ENCODE results near the gene FOXD1. TPM values are rescaled to one million over a fixed set of nuclear protein-coding genes. Genes with fewer than 3 reads are reported as not detected.
"Not testable (repeated sequence)": the region's sequence is repeated elsewhere in the genome, so short reads cannot be mapped to it uniquely, and the experiment has no call there.

FOXD1 gene
- total RNA-seq, 5 donors from 2014 or later (not counting 1 experiment from before 2014, with no cell fraction given), result 0.20 to 0.68 (median 0.39) TPM; not detected in 2

DNA sequence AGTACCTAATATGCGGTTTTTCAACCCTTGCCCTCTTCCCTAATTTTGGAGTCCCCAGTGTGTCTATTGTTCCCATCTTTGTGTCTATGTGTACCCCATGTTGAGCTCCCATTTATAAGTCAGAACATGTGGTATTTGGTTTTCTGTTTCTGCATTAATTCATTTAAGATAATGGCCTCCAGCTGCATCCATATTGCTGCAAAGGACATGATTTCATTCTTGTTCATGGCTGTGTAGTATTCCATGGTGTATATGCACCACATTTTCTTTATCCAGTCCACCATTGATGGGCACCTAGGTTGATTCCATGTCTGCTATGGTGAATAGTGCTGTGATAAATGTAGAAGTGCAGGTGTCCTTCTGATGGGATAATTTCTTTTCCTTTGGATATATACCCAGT is 7.9 kb upstream of the FOXD1 start:
- H3K9me3 Mint-ChIP-seq; ATAC-seq (replicated peaks in 1 of 4); CTCF ChIA-PET; POLR2A ChIA-PET; H3K36me3 ChIP-seq (ENCODE audit: control insufficient read depth in 2 of 2, extremely low read depth in 1 of 2, insufficient read depth in 1 of 2, low read length in 1 of 2); H3K27ac ChIP-seq (ENCODE audit: low read length); H3K9me3 ChIP-seq; H3K36me3 Mint-ChIP-seq; H3K27ac Mint-ChIP-seq; H3K4me3 Mint-ChIP-seq; H3K4me1 ChIP-seq (ENCODE audit: control insufficient read depth in 1 of 2, extremely low read depth in 1 of 2, insufficient read depth in 2 of 2, low read length in 2 of 2); DNase-seq; H3K4me3 ChIP-seq (ENCODE audit: control insufficient read depth in 1 of 2, extremely low read depth in 1 of 2, low read length in 1 of 2); H3K4me1 Mint-ChIP-seq: not testable (repeated sequence)
- peaks cover 66 to 79% of the 10 kb centered on the region in 2 donors for H3K27me3 Mint-ChIP-seq
- peaks cover 10 to 26% of the 10 kb centered on the region in 2 experiments for H3K27me3 ChIP-seq (replicated peaks in 1 of 2; ENCODE audit: control insufficient read depth in 2 of 2, extremely low read depth in 1 of 2, insufficient read depth in 2 of 2, low read length in 1 of 2)
- WGBS (ENCODE audit: insufficient coverage), result no CpG with 5 or more reads among the region's 1 CpG

DNA sequence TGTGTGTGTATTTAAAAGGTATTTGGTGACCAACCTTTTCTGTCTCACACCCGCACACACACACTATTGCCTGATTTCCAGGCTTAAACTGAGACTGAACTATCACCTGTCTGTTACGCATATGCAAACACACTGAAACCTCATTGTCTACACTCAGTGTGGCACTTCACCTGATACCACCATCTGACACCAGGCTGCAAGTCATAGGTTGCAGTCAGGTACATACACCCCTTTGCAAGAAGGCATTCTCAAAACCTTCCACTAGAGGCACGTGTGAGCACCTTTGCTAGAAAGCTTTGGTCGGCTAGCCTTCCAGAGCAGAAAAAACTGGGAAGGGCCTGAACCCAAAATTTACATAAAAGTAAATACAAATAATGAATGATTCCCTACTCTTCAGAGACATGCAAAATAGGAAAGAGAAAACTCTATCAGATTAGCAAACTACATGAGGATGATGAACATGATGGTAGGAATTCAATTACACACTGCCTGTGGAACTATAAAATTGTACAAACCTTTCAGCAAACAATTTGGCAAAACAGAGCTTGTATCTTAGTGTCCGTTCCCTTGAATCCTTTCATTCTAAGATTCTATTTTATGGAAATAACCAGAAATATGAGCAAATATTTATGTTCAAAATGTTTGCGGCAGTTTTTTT is 5.9 kb upstream of the FOXD1 start:
- no peak overlapping the region for H3K27ac ChIP-seq (ENCODE audit: low read length)
- Mint-ChIP-seq H3K27ac (no peak overlapping the region), H3K9me3 (peaks cover 0 to 6% (median 0%) of the 10 kb centered on the region in 3 donors), H3K36me3 (peaks cover 5% of the 10 kb centered on the region), H3K4me1 (peaks cover 5 to 9% (median 8%) of the 10 kb centered on the region in 3 donors), H3K4me3 (no peak overlapping the region), H3K27me3 (peaks cover 65 to 83% of the 10 kb centered on the region in 2 donors)
- CTCF ChIA-PET, result interaction anchor here (0.5 to 1.9 kb wide), 8 partner anchors 11 to 296 kb away, joined by 3 to 9 read pairs (median 4); no protein-coding TSS in a partner anchor
- H3K4me3 ChIP-seq (ENCODE audit: control insufficient read depth in 1 of 2, extremely low read depth in 1 of 2, low read length in 1 of 2), result no peak overlapping the region
- WGBS (ENCODE audit: insufficient coverage), result 58% methylated on average over 2 of the region's 6 CpGs
- H3K27me3 ChIP-seq (replicated peaks in 1 of 2; ENCODE audit: control insufficient read depth in 2 of 2, extremely low read depth in 1 of 2, insufficient read depth in 2 of 2, low read length in 1 of 2), result peaks cover 17 to 37% of the 10 kb centered on the region in 2 experiments
- peaks cover 0 to 14% of the 10 kb centered on the region in 2 experiments for H3K4me1 ChIP-seq (ENCODE audit: control insufficient read depth in 1 of 2, extremely low read depth in 1 of 2, insufficient read depth in 2 of 2, low read length in 2 of 2)
- DNase-seq (peak in 15 of 35 experiments; percentile 10 to 70 (median 31)), ATAC-seq (replicated peaks in 1 of 4) (peak; percentile 72 to 87 (median 76))
- H3K9me3 ChIP-seq, result no peaks in the 10 kb centered on the region
- POLR2A ChIA-PET, result no interaction called here
- no peaks in the 10 kb centered on the region for H3K36me3 ChIP-seq (ENCODE audit: control insufficient read depth in 2 of 2, extremely low read depth in 1 of 2, insufficient read depth in 1 of 2, low read length in 1 of 2)

- Mint-ChIP-seq H3K9me3 (peaks cover 0 to 6% (median 0%) of the 10 kb centered on the region in 3 donors), H3K27ac (no peak overlapping the region), H3K4me1 (peaks cover 15 to 21% (median 15%) of the 10 kb centered on the region in 3 donors), H3K36me3 (peaks cover 10% of the 10 kb centered on the region), H3K4me3 (no peak overlapping the region), H3K27me3 (peaks cover 57 to 82% of the 10 kb centered on the region in 2 donors)
- Histone ChIP-seq H3K36me3 (ENCODE audit: control insufficient read depth in 2 of 2, extremely low read depth in 1 of 2, insufficient read depth in 1 of 2, low read length in 1 of 2) (no peaks in the 10 kb centered on the region), H3K9me3 (no peaks in the 10 kb centered on the region), H3K4me3 (ENCODE audit: control insufficient read depth in 1 of 2, extremely low read depth in 1 of 2, low read length in 1 of 2) (no peak overlapping the region), H3K27ac (ENCODE audit: low read length) (no peak overlapping the region), H3K4me1 (ENCODE audit: control insufficient read depth in 1 of 2, extremely low read depth in 1 of 2, insufficient read depth in 2 of 2, low read length in 2 of 2) (peaks cover 2 to 29% of the 10 kb centered on the region in 2 experiments), H3K27me3 (replicated peaks in 1 of 2; ENCODE audit: control insufficient read depth in 2 of 2, extremely low read depth in 1 of 2, insufficient read depth in 2 of 2, low read length in 1 of 2) (peaks cover 25 to 45% of the 10 kb centered on the region in 2 experiments)
- CTCF ChIA-PET, result no interaction called here
- 88% methylated on average over 3 of the region's 6 CpGs for WGBS (ENCODE audit: insufficient coverage)
- ATAC-seq (replicated peaks in 1 of 4) (no peak), DNase-seq (no peak)
- POLR2A ChIA-PET, result no interaction called here
Observed at GRCh38 chr5:73452215-73452614, 3.6 kb upstream of the FOXD1 start.

- ChIA-PET CTCF (interaction anchor here (0.6 to 4.0 kb wide), 8 partner anchors 10 to 369 kb away, joined by 3 to 27 read pairs (median 4); no protein-coding TSS in a partner anchor), POLR2A (no interaction called here)
- Mint-ChIP-seq H3K27ac (no peak overlapping the region), H3K4me1 (peaks cover 15 to 25% (median 18%) of the 10 kb centered on the region in 3 donors), H3K9me3 (peaks cover 0 to 6% (median 0%) of the 10 kb centered on the region in 3 donors), H3K4me3 (peak overlapping the region in 1 of 3 donors; percentile 19), H3K27me3 (peaks cover 55 to 78% of the 10 kb centered on the region in 2 donors), H3K36me3 (peaks cover 10% of the 10 kb centered on the region)
- Histone ChIP-seq H3K4me3 (ENCODE audit: control insufficient read depth in 1 of 2, extremely low read depth in 1 of 2, low read length in 1 of 2) (peak overlapping the region in 1 of 2 donors; percentile 38), H3K27ac (ENCODE audit: low read length) (no peak overlapping the region), H3K4me1 (ENCODE audit: control insufficient read depth in 1 of 2, extremely low read depth in 1 of 2, insufficient read depth in 2 of 2, low read length in 2 of 2) (peaks cover 2 to 33% of the 10 kb centered on the region in 2 experiments), H3K9me3 (no peaks in the 10 kb centered on the region), H3K27me3 (replicated peaks in 1 of 2; ENCODE audit: control insufficient read depth in 2 of 2, extremely low read depth in 1 of 2, insufficient read depth in 2 of 2, low read length in 1 of 2) (peaks cover 26 to 48% of the 10 kb centered on the region in 2 experiments), H3K36me3 (ENCODE audit: control insufficient read depth in 2 of 2, extremely low read depth in 1 of 2, insufficient read depth in 1 of 2, low read length in 1 of 2) (no peaks in the 10 kb centered on the region)
- peak in 33 of 35 experiments; percentile 30 to 81 (median 53) for DNase-seq
- WGBS (ENCODE audit: insufficient coverage), result 5% methylated on average over 66 of the region's 70 CpGs
- ATAC-seq (replicated peaks in 1 of 4), result peak; percentile 32 to 55 (median 48)
Observed at GRCh38 chr5:73451224-73452130, 2.9 kb upstream of the FOXD1 start.

DNA sequence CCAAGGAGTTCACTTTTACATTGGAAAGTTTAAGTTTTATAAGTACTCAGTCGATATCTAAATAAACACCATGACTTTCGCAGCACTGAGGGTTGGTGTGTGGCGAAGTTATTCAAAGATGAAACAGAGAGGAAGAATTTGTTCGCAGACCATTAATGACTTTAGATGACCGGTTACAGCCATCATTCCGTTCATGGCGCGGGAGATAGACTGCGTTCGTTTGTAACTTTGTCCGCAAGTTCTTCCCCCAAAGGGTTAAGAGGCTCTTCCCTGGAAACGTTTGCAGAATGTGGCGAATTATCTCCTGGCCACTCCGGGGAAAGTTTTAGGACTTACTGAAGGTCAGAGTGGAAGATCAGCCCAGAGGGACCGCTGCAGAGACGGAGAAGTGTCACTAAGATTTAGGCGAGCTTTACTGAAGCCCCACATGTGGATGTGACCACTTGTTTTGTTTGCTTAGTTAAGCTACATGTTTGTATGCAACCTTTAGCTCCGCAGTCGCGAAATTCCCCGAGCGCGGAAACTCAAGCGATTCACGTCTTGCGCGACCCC is 2.2 kb upstream of the FOXD1 start:
- POLR2A ChIA-PET, result no interaction called here
- DNase-seq, result peak in 1 of 35 experiments; percentile 44
- 9% methylated on average over 24 of the region's 27 CpGs for WGBS (ENCODE audit: insufficient coverage)

More for the DNA sequence above, 2.2 kb upstream of the FOXD1 start:
- Mint-ChIP-seq H3K27ac (peak overlapping the region in 1 of 2 donors; percentile 72), H3K4me3 (peak overlapping the region in 1 of 3 donors; percentile 19), H3K9me3 (peaks cover 0 to 6% (median 0%) of the 10 kb centered on the region in 3 donors), H3K4me1 (peaks cover 15 to 27% (median 18%) of the 10 kb centered on the region in 3 donors), H3K27me3 (peaks cover 51 to 78% of the 10 kb centered on the region in 2 donors), H3K36me3 (peaks cover 10% of the 10 kb centered on the region)
- H3K36me3 ChIP-seq (ENCODE audit: control insufficient read depth in 2 of 2, extremely low read depth in 1 of 2, insufficient read depth in 1 of 2, low read length in 1 of 2), result no peaks in the 10 kb centered on the region
- H3K4me1 ChIP-seq (ENCODE audit: control insufficient read depth in 1 of 2, extremely low read depth in 1 of 2, insufficient read depth in 2 of 2, low read length in 2 of 2), result peaks cover 2 to 34% of the 10 kb centered on the region in 2 experiments
- no peaks in the 10 kb centered on the region for H3K9me3 ChIP-seq
- H3K4me3 ChIP-seq (ENCODE audit: control insufficient read depth in 1 of 2, extremely low read depth in 1 of 2, low read length in 1 of 2), result no peak overlapping the region
- H3K27me3 ChIP-seq (replicated peaks in 1 of 2; ENCODE audit: control insufficient read depth in 2 of 2, extremely low read depth in 1 of 2, insufficient read depth in 2 of 2, low read length in 1 of 2), result peaks cover 31 to 49% of the 10 kb centered on the region in 2 experiments
- no peak overlapping the region for H3K27ac ChIP-seq (ENCODE audit: low read length)
- no peak for ATAC-seq (replicated peaks in 1 of 4)
- CTCF ChIA-PET, result interaction anchor here (0.6 to 4.0 kb wide), 7 partner anchors 10 to 367 kb away, joined by 3 to 27 read pairs (median 4); no protein-coding TSS in a partner anchor
